ENCODE measurements around the gene USP12.

DNA sequence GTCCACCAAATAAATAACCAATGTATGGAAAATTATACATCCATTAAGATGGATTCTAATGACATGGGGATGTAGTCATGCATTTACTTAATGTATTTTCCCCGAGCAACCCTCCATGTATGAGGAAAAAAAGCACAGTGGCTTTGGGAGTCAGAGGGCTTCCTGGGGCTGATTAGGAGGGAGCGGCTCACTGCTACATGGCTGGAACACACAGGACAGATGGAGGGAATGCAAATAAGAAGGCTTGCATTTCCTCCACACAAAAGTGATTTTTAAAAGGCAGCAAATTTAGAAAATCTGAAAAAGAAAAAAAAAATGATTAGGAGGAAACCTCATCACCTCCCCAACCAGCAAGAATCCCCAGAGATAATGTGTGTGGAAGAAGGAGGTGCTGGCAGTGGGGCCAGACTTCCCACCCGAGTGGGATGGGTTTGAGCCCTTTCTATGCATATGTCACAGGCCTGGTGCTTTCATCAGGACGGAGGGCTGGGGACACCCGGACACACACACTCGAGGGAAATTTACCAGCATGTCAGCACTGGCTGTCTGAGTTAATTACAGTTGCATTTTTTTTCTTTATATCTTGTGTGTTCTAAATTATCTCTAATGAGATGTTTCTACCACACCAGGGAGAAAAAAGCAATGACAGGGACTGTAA is 118.9 kb downstream of the USP12 start:
- TF ChIP-seq CTCF (IDR thresholded peaks at IDR 0.05; ENCODE audit: low read length) (no peak), EZH2 (IDR thresholded peaks at IDR 0.05; ENCODE audit: borderline replicate concordance, low read length) (no peak)
